ENCODE data around the gene LILRB2. TPM values are rescaled to one million over a fixed set of nuclear protein-coding genes. Genes with fewer than 3 reads are reported as not detected.
"Not testable (repeated sequence)": the region's sequence is repeated elsewhere in the genome, so short reads cannot be mapped to it uniquely, and the experiment has no call there.

LILRB2 gene
- total and polyA plus RNA-seq, 2 donors from 2014 or later: 1.9 to 11.5 TPM

- Histone ChIP-seq H3K4me3 (ENCODE audit: low read length in 3 of 3) (no peak overlapping the region), H3K27me3 (ENCODE audit: control insufficient read depth, insufficient read depth, low read length) (no peaks in the 10 kb centered on the region), H3K4me1 (ENCODE audit: control insufficient read depth in 2 of 3, insufficient read depth in 2 of 3, low read depth in 1 of 3, low read length in 3 of 3) (no peaks in the 10 kb centered on the region), H3K36me3 (ENCODE audit: control insufficient read depth in 2 of 3, insufficient read depth in 3 of 3, low read length in 3 of 3) (no peaks in the 10 kb centered on the region), H3K9me3 (ENCODE audit: control insufficient read depth in 2 of 3, insufficient read depth in 1 of 3, low read length in 3 of 3) (no peaks in the 10 kb centered on the region), H3K9ac (ENCODE audit: low read length in 3 of 3) (no peak overlapping the region), H3K27ac (ENCODE audit: low read depth in 2 of 2, low read length in 2 of 2) (no peak overlapping the region)
- no peak for TF ChIP-seq CTCF (IDR thresholded peaks at IDR 0.05; ENCODE audit: borderline replicate concordance, extremely low read depth, insufficient read depth)
- DNase-seq: no peak
- no peak for FAIRE-seq
- intact Hi-C loops (cut with DNase I): no loop called here
Measured at GRCh38 chr19:54279406-54279962, 1.4 kb downstream of the LILRB2 start.

- intact Hi-C loops (cut with DNase I); H3K27ac ChIP-seq (ENCODE audit: low read depth in 2 of 2, low read length in 2 of 2); H3K36me3 ChIP-seq (ENCODE audit: control insufficient read depth in 2 of 3, insufficient read depth in 3 of 3, low read length in 3 of 3); DNase-seq; H3K9ac ChIP-seq (ENCODE audit: low read length in 3 of 3); H3K4me1 ChIP-seq (ENCODE audit: control insufficient read depth in 2 of 3, insufficient read depth in 2 of 3, low read depth in 1 of 3, low read length in 3 of 3); H3K9me3 ChIP-seq (ENCODE audit: control insufficient read depth in 2 of 3, insufficient read depth in 1 of 3, low read length in 3 of 3); H3K4me3 ChIP-seq (ENCODE audit: low read length in 3 of 3); FAIRE-seq; H3K27me3 ChIP-seq (ENCODE audit: control insufficient read depth, insufficient read depth, low read length): not testable (repeated sequence)
Measured at GRCh38 chr19:54278571-54279195, 2.2 kb downstream of the LILRB2 start.

GRCh38 chr19:54278056-54278455, 2.9 kb downstream of the LILRB2 start:
- intact Hi-C loops (cut with DNase I); H3K36me3 ChIP-seq (ENCODE audit: control insufficient read depth in 2 of 3, insufficient read depth in 3 of 3, low read length in 3 of 3); FAIRE-seq; H3K4me1 ChIP-seq (ENCODE audit: control insufficient read depth in 2 of 3, insufficient read depth in 2 of 3, low read depth in 1 of 3, low read length in 3 of 3); DNase-seq; H3K9me3 ChIP-seq (ENCODE audit: control insufficient read depth in 2 of 3, insufficient read depth in 1 of 3, low read length in 3 of 3); H3K9ac ChIP-seq (ENCODE audit: low read length in 3 of 3); H3K4me3 ChIP-seq (ENCODE audit: low read length in 3 of 3); H3K27me3 ChIP-seq (ENCODE audit: control insufficient read depth, insufficient read depth, low read length); H3K27ac ChIP-seq (ENCODE audit: low read depth in 2 of 2, low read length in 2 of 2): not testable (repeated sequence)

- intact Hi-C loops (cut with DNase I): not testable (repeated sequence)
Measured at GRCh38 chr19:54277111-54277615, 3.7 kb downstream of the LILRB2 start.

GRCh38 chr19:54275951-54276350, 5.0 kb downstream of the LILRB2 start:
- no peak for TF ChIP-seq CTCF (IDR thresholded peaks at IDR 0.05; ENCODE audit: borderline replicate concordance, extremely low read depth, insufficient read depth)

More at GRCh38 chr19:54277111-54277615, 3.7 kb downstream of the LILRB2 start:
- not testable (repeated sequence) for H3K9ac ChIP-seq (ENCODE audit: low read length in 3 of 3); H3K4me3 ChIP-seq (ENCODE audit: low read length in 3 of 3); FAIRE-seq; H3K36me3 ChIP-seq (ENCODE audit: control insufficient read depth in 2 of 3, insufficient read depth in 3 of 3, low read length in 3 of 3); DNase-seq; H3K27ac ChIP-seq (ENCODE audit: low read depth in 2 of 2, low read length in 2 of 2); H3K9me3 ChIP-seq (ENCODE audit: control insufficient read depth in 2 of 3, insufficient read depth in 1 of 3, low read length in 3 of 3); H3K4me1 ChIP-seq (ENCODE audit: control insufficient read depth in 2 of 3, insufficient read depth in 2 of 3, low read depth in 1 of 3, low read length in 3 of 3); H3K27me3 ChIP-seq (ENCODE audit: control insufficient read depth, insufficient read depth, low read length)

GRCh38 chr19:54274516-54274915, 6.4 kb downstream of the LILRB2 start:
- intact Hi-C loops (cut with DNase I); H3K4me1 ChIP-seq (ENCODE audit: control insufficient read depth in 2 of 3, insufficient read depth in 2 of 3, low read depth in 1 of 3, low read length in 3 of 3); H3K36me3 ChIP-seq (ENCODE audit: control insufficient read depth in 2 of 3, insufficient read depth in 3 of 3, low read length in 3 of 3); FAIRE-seq; H3K9me3 ChIP-seq (ENCODE audit: control insufficient read depth in 2 of 3, insufficient read depth in 1 of 3, low read length in 3 of 3); DNase-seq; H3K27ac ChIP-seq (ENCODE audit: low read depth in 2 of 2, low read length in 2 of 2); H3K9ac ChIP-seq (ENCODE audit: low read length in 3 of 3); H3K4me3 ChIP-seq (ENCODE audit: low read length in 3 of 3); H3K27me3 ChIP-seq (ENCODE audit: control insufficient read depth, insufficient read depth, low read length): not testable (repeated sequence)

More at GRCh38 chr19:54275951-54276350, 5.0 kb downstream of the LILRB2 start:
- FAIRE-seq: no peak
- Histone ChIP-seq H3K9me3 (ENCODE audit: control insufficient read depth in 2 of 3, insufficient read depth in 1 of 3, low read length in 3 of 3) (no peaks in the 10 kb centered on the region), H3K27ac (ENCODE audit: low read depth in 2 of 2, low read length in 2 of 2) (no peak overlapping the region), H3K36me3 (ENCODE audit: control insufficient read depth in 2 of 3, insufficient read depth in 3 of 3, low read length in 3 of 3) (no peaks in the 10 kb centered on the region), H3K4me3 (ENCODE audit: low read length in 3 of 3) (no peak overlapping the region), H3K27me3 (ENCODE audit: control insufficient read depth, insufficient read depth, low read length) (no peaks in the 10 kb centered on the region), H3K9ac (ENCODE audit: low read length in 3 of 3) (no peak overlapping the region), H3K4me1 (ENCODE audit: control insufficient read depth in 2 of 3, insufficient read depth in 2 of 3, low read depth in 1 of 3, low read length in 3 of 3) (no peaks in the 10 kb centered on the region)
- DNase-seq: no peak
- intact Hi-C loops (cut with DNase I): no loop called here
